Inferior parietal cortex (tissue), 1 donor: ENCODE results near the gene PRR23A.
"Not testable (repeated sequence)": the region's sequence is repeated elsewhere in the genome, so short reads cannot be mapped to it uniquely, and the experiment has no call there.

ENCODE experiments used
- DNase-seq: peaks from one replicate; pipeline ENCODE4 v3.0.0-alpha.2; 2016; ENCODE audit errors: extremely low spot score

Gene PRR23A

DNA sequence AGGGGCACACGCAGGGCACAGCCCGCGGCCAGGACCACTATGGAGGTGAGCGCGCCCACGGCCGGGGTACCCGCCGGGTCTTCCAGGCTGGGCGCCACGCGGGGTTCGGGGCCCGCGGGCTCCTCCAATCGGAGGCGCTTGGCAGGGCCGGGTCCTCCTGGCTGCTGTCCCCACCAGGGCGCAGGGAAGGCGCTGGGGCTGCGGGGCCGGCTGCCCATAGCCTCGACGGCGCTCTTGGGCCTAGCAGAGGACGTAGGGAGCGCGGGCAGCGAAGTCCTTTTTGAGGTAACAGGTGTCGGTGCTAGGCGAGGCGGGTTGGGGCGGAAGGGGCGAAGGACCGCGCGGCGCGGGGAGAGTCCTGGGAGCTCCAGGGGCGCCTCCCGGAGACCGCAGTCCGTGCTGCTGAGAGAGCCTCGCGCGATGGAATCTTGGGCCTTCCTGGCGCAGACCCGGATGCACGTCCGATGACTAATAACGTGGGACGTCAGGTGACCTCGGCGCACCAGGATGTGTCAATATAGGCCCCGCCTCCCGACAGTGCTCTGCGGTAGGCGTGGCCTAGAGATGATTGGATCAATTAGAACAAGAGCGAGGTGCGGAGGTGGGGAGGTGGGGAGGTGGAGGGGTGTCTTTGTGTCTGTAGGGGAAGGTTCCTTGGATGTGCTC, at the start of gene PRR23A:
Gene PRR23A (minus strand): TSS at position 218 of the 666 bp plus-strand sequence. CDS start 0 bp downstream, at position 218.
- no peak for DNase-seq

- DNase-seq, result no peak
Measured at GRCh38 chr3:139052802-139053600, 46.9 kb upstream of the PRR23A start.

- DNase-seq, result no peak
Measured at GRCh38 chr3:139044366-139045210, 38.5 kb upstream of the PRR23A start, which contains the start of gene PRR23C. TSS of gene PRR23C (minus strand) at chr3:139044892. CDS start at chr3:139044620, 272 bp downstream.

DNA sequence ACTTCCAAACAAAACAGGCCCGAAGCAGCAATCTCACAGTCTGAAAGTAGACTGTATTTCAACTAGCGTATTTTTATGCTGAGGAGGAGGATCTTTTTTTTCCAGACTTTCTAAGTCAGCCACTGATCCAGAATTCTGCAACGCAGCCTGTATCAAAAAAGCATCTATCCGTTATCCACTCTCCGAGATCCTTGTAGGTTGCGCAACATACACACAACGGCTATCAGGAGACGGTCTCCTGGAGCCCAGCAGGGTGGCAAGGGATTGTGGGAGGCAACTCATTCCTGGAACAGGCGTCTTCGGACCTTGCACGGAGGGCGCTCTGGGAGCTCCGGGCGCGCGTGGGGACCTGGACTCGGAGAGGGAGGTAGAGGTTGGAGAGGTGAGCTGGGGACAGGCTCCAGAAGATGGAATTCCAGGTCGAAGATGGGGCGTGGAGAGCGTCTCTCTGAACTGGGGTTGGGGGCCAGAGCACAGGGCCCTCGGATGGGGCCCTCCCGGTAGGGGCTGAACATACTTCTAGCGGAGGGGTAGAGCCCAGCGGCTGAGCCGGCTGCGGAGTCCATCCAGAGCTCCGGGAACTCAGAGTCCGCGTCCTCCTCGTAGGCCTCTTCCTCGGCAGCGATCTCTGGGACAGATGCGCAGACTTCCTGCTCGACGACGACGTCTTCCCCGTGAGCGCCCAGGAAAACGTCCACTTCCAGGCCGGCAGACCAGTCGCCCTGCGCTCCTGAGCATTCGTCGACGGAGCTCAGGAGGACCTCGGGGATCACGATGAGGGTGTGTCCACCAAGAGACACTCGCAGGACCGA, 37.7 kb upstream of the PRR23A start:
- no peak for DNase-seq

DNA sequence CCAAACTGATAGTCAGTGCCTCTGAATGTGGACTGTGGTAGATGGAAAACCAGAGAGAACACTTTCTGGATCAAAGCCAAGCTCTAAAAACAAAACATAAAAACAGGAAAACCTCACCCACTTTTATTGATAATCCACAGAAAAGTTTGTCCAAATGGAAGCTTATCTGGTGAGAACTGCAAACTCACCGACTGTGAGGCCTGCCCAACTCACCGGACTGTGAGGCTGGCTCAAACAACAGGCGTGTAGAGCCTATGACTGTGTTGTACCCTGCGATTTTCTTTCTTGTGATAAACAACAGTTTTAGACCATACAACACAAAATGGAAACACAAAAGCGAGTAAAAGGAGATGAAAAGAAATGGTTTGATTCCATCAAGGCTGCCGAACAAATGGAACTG, 31.4 kb upstream of the PRR23A start:
- no peak for DNase-seq

- DNase-seq, result no peak
Measured at GRCh38 chr3:139032326-139033002, 26.4 kb upstream of the PRR23A start.

DNA sequence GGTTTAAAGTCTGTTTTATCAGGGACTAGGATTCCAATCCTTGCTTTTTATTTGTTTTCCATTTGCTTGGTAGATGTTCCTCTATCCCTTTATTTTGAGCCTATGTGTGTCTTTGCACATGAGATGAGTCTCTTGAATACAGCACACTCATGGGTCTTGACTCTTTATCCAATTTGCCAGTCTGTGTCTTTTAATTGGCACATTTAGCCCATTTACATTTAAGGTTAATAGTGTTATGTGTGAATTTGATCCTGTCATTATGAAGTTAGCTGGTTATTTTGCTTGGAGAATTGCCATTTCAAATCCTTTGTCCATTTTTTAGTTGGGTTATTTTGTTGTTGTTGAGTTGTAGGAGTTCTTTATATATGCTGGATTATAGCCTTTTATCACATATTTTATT, 24.5 kb upstream of the PRR23A start:
- DNase-seq, result not testable (repeated sequence)

DNA sequence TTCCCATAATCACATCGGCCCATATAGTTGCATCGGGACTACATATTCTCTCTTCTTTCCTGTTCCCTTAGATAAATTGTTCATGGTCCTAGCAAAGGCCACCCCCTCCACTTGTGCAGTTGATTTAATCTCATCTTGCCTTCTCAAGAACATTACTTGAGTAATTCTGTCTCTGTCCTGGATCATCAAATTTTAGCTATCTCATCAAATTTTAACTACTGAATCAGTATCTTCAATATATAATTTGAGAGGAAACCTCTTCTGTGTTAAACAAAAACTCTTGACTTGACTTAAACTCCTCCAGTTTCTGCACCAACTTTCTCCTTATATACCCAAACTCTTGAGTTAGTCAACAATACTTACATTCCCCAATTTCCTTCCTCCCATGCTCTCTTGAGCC, 18.9 kb upstream of the PRR23A start:
- no peak for DNase-seq

DNA sequence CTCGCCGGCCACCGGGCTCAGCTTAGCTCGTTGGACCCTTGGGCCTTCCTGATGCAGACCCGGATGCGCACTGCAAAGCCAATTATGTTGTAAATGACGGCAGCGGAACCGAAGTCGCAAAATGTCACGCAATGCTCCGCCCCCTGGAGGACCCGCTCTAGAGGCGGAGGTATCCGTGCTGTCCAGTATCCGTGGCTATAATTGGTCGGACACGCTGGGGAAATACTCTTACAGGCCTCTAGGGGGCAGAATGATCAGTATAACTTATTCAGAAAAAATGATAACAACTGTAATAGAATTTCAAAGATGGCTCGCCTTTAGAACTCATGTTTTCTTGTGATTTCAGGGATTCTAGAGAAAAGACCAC, 14.8 kb upstream of the PRR23A start, which contains the start of gene PRR23B:
Gene PRR23B (minus strand): TSS at position 59 of the 367 bp plus-strand sequence. CDS start 265 bp downstream, outside the sequence.
- DNase-seq, result no peak

DNA sequence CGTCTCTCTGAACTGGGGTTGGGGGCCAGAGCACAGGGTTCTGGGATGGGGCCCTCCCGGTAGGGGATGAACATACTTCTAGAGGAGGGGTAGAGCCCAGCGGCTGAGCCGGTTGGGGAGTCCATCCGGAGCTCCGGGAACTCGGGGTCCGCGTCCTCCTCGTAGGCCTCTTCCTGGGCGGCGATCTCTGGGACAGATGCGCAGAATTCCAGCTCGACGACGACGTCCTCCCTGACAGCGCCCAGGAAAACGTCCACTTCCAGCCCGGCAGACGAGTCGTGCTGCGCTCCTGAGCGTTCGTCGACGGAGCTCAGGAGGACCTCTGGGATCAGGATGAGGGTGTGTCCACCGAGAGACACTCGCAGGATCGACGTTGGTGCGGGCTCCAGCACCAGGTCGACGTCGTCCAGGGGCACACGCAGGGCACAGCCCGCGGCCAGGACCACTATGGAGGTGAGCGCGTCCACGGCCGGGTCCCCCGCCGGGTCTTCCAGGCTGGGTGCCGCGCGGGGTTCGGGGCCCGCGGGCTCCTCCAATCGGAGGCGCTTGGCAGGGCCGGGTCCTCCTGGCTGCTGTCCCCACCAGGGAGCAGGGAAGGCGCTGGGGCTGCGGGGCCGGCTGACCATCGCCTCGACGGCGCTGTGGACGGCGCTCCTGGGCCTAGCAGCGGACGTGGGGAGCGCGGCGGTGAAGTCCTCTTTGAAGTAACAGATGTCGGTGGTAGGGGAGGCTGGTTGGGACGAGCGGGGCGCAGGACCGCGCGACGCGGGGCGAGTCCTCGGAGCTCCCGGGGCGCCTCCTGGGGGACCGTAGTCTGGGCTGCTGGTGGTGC, 14.2 kb upstream of the PRR23A start:
- no peak for DNase-seq

DNA sequence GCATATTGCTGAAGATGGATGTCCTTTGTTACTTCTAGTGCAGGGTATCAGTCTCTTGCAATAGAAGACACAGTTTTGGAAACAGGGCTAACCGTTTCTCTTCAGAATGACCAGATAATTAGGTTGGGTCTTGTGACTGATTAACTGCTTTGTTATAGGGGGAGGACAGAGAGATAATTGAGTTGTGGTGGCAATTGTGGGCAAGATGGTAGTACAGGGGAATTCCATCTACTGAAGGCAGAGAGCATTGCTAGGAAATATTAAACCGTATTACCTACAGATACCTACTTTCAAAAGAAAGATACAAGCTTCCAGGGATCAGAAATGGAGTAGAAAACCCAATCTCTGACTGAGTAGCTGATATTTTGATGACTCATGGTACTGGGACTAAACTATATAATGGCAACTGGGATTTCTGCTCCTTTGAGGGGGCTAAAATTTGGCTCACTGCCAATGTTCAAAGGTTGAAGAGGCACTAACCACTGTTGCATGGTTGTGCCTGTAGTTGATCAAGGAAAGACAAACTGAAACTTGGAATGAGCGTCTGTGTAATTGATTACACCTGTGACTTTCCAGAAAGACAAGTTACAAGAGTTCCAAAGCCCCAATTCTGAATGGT, 10.5 kb upstream of the PRR23A start:
- no peak for DNase-seq

DNA sequence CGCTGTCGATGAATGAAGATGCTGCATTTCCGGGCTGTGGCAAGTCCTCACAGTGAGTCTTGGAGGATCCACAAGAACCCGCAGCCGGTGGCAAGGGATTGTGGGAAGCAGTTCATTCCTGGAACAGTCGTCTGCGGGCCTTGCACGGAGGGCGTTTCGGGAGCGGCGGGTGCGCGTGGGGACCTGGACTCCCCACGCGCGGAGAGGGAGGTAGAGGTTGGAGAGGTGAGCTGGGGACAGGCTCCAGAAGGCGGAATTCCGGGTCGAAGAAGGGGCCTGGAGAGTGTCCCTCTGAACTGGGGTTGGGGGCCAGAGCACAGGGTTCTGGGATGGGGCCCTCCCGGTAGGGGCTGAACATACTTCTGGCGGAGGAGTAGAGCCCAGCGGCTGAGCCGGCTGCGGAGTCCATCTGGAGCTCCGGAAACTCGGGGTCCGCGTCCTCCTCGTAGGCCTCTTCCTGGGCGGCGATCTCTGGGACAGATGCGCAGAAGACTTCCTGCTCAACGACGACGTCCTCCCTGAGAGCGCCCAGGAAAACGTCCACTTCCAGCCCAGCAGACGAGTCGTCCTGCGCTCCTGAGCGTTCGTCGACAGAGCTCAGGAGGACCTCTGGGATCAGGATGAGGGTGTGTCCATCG, 593 bp downstream of the PRR23A start:
- DNase-seq, result no peak

DNA sequence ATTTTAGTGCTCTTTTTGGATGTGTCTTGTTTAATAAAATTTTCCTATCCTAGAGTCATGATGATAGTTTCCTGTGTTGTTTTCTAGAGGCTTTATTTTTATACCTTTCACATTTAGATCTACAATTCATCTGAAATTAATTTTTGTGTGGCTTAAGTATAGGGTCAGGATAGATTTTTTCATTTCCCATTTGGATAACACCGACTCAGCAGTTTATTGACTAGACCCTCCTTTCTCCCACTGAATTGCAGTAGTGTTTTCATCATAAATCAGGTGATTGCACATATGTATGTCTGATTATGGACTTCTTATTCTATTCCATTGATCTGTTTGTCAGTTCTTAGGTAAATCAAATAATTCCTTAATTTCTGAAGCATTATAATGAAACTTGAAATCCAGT, 10.4 kb downstream of the PRR23A start:
- DNase-seq, result no peak

DNA sequence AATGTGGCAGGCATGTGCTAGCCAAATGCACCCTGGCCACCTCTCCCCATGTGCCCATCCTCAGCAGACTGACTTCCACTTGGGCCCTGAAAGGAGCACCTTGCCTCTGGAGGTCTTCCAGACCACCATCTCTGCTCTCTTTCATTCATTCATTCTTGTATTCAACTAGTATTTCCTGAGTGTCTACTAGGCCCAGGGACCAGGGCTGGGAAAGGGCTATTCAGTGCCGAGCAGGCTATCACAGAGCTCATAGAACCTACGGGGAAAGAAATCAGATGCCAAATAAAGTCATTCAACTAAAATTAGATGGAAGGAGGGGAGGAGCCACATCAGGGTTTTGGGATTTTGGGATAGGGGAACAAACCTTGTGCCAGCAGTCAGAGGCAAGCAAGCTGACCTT, 18.9 kb downstream of the PRR23A start:
- no peak for DNase-seq

- no peak for DNase-seq
Measured at GRCh38 chr3:138985932-138986331, 20.1 kb downstream of the PRR23A start.

GRCh38 chr3:138984816-138985215, 21.3 kb downstream of the PRR23A start:
- DNase-seq, result no peak

- no peak for DNase-seq
Measured at GRCh38 chr3:138976047-138976446, 30.0 kb downstream of the PRR23A start.

GRCh38 chr3:138975351-138975750, 30.7 kb downstream of the PRR23A start:
- DNase-seq, result no peak

- DNase-seq, result no peak
Measured at GRCh38 chr3:138974462-138974861, 31.6 kb downstream of the PRR23A start.
